ENCODE measurements around the gene NIN.

NIN gene

GRCh38 chr14:50758945-50759344, 72.0 kb downstream of the NIN start:
- no peak for TF ChIP-seq CTCF (IDR thresholded peaks at IDR 0.05; ENCODE audit: extremely low read depth, insufficient read depth, missing control alignments)
- no peak for DNase-seq (ENCODE audit: low spot score)
- in situ Hi-C loops (cut with MboI; ENCODE audit: low pct_unique_long_range_greater_than_20kb, low sequenced_read_pairs, unreplicated experiment) = no loop called here

- no peak for TF ChIP-seq CTCF (IDR thresholded peaks at IDR 0.05; ENCODE audit: extremely low read depth, insufficient read depth, missing control alignments)
- DNase-seq (ENCODE audit: low spot score) = no peak
- in situ Hi-C loops (cut with MboI; ENCODE audit: low pct_unique_long_range_greater_than_20kb, low sequenced_read_pairs, unreplicated experiment) = no loop called here
Observed at GRCh38 chr14:50758305-50758704, 72.7 kb downstream of the NIN start.

- in situ Hi-C loops (cut with MboI; ENCODE audit: low pct_unique_long_range_greater_than_20kb, low sequenced_read_pairs, unreplicated experiment) = no loop called here
- no peak for TF ChIP-seq CTCF (IDR thresholded peaks at IDR 0.05; ENCODE audit: extremely low read depth, insufficient read depth, missing control alignments)
- DNase-seq (ENCODE audit: low spot score) = no peak
Observed at GRCh38 chr14:50757702-50758101, 73.3 kb downstream of the NIN start.

- no peak for TF ChIP-seq CTCF (IDR thresholded peaks at IDR 0.05; ENCODE audit: extremely low read depth, insufficient read depth, missing control alignments)
- DNase-seq (ENCODE audit: low spot score) = no peak
- in situ Hi-C loops (cut with MboI; ENCODE audit: low pct_unique_long_range_greater_than_20kb, low sequenced_read_pairs, unreplicated experiment) = no loop called here
Observed at GRCh38 chr14:50756300-50756699, 74.7 kb downstream of the NIN start.

- in situ Hi-C loops (cut with MboI; ENCODE audit: low pct_unique_long_range_greater_than_20kb, low sequenced_read_pairs, unreplicated experiment) = no loop called here
- no peak for DNase-seq (ENCODE audit: low spot score)
- no peak for TF ChIP-seq CTCF (IDR thresholded peaks at IDR 0.05; ENCODE audit: extremely low read depth, insufficient read depth, missing control alignments)
Observed at GRCh38 chr14:50750323-50750722, 80.6 kb downstream of the NIN start.

- in situ Hi-C loops (cut with MboI; ENCODE audit: low pct_unique_long_range_greater_than_20kb, low sequenced_read_pairs, unreplicated experiment) = no loop called here
- no peak for DNase-seq (ENCODE audit: low spot score)
- no peak for TF ChIP-seq CTCF (IDR thresholded peaks at IDR 0.05; ENCODE audit: extremely low read depth, insufficient read depth, missing control alignments)
Observed at GRCh38 chr14:50745401-50746058, 85.4 kb downstream of the NIN start.
